ENCODE results near the gene ADD3.
A peak's percentile ranks its signal among the peaks of the same experiment; 100 is the strongest.

The ADD3 gene

GRCh38 chr10:110005719-110006118 is 2.1 kb upstream of the ADD3 start:
- DNase-seq: no peak

GRCh38 chr10:110006358-110007160 is 1.2 kb upstream of the ADD3 start:
- DNase-seq: no peak

GRCh38 chr10:110007161-110007700 is 553 bp upstream of the ADD3 start:
- peak; percentile 63 to 78 (median 72) for DNase-seq

DNA sequence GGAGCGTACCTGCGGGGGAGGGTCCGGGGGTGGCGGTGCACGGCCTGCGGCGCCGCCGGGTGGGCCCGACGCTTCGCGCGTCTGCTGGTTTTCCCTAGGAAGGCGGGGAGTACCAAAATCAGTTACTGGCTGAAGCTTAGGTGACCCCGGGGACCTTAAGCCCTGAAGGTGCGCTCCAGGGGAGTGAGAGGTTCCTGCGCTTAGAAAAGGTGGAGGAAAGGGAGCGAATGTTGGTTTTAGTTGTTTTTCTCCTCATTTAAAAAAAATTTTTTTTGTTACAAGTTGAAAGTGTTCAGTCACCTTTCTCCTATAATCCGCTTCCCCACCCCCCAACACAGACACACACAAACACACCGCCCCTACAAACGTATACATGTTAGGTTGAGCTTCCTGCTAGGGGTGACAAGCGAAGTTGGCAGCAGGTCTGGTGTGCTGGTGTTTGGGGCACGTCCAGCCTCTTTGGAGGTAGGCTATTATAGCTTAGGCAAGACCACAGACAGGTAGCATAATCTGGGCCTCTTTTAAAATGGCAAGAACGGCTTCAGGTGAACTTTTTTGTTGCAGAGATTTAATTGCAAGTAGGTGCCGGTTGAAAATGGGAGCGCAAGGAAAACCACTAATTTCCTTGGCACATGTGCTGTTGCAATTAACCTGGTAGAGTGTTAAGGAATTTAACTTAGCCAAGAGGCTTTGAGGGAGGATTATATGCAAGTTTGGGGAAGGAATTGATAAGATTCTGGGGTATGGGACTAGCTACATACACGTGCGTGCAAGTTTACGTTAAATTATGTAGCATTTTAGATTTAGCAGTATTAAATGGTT is 945 bp downstream of the ADD3 start:
- DNase-seq: no peak

DNA sequence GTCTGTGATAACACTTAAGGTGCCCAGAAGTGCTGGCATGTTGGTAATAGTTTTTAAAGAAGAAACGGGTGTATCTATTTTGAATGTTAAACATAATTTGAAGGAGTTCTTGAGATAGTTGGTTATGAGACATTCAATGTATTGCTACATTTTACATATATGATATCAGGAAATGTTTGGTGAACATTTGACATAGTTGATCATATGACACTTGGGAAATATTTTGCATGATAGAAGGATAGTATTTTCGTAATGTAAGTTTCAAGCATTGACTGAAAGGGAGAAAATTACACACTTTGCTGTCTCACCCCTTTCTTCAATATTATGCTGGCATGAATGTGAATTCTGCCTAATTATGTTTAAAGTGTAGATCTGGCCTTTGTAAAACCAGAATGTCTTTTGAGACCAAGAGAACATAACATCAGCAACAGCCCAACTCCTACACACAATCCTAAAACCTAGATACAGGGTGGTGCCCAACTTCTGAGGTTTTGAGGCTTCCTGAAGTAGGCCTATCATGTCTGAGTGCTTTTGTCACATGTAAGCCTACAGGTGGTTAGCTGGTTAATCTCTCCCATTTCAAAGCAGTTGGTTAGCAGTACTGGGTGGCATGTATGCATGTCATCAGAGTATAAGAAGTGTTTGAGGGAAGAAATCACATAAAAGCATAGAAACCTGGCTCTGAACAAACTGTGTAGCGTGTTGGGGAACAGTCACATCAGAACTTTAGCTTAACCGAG is 2.1 kb downstream of the ADD3 start:
- DNase-seq: no peak

- no peak for DNase-seq
Measured at GRCh38 chr10:110010486-110011378, 2.9 kb downstream of the ADD3 start.

DNA sequence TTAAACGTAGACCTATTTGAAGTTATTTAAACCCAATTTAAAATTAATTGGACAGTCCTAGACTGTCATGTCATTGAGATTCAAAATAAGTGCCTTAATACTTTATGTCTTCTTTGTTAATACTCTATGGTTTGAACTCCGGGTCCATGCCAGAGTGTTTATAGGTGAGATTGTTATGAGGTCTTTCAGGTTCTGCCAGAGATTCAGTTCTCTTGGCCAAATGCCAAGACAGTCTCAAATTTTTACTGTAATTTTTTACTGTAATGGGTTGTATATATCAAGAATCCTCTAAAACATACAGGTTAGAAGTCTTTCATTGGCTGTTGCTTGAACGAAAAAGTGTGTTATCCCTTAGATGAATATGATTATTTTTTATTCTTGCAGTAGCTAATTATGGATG is 3.9 kb downstream of the ADD3 start:
- DNase-seq: no peak

DNA sequence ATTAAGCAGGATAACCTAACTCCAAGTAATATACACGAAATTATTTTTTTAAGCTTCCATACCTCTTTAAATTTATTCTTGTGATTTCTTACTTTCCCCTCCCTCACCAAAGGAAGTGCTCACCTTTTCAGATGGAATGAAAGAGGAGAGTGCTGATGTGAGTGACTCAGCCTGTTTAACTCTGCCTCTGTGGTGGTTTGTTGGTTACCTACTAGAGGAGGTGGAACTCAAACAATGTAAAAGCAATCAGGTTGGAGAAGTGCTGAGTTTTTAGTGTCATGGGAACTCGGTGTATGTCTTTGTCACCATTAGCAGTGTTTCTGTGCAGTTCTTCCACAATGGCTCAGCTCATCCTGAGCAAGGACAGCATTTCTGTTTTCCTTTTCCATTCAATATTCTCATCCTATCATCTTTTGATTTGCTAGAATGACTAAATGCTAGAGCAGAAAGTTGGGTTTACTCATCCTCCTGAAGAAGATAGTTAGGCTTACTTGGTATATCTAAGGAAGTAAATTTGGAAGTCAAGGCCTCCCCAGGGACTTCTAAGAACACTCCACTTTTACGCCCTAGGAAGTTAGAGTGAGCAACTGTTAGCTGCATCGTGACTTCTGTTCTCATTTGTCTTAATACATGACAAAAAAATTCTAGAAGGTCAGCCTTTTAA is 6.0 kb downstream of the ADD3 start:
- no peak for DNase-seq

DNA sequence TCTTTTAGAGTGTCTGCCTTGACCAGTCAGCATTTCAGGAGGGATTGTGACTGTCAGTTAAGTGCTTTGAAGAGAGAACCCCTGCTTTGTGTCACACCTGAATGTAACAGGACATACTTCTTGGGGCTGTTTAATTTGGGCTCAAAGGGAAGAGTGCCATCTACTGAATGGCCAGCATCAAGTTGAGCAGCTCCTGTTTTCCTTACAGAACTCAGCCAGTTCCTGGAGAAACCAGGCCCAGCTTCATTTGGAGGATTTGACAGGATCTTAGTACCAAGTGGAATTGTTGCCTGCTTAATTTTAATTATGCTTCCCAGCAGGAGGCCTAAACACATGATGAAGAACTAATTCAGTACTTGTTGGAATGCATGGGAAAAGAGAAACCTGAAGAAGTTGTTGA is 8.3 kb downstream of the ADD3 start:
- no peak for DNase-seq

DNA sequence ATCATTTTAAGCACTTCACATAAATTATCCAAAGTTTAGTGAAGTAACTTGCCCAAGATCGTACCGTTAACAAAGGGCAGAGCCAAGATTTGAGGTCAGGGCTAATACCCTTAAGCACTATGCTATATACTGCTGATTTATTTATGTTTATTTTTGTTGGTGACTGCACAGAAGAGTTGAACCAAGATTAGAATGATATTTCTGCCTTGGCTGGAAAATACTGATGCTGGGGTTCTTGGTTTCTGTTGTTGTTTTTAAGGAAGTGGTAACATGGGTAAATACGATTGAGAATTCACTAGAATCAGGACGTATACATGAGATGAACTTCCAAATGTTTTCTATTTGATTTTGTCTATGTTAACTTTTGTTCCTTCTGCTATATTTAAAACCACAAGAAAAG is 9.3 kb downstream of the ADD3 start:
- no peak for DNase-seq

GRCh38 chr10:110017907-110018306 is 10.1 kb downstream of the ADD3 start:
- no peak for DNase-seq

DNA sequence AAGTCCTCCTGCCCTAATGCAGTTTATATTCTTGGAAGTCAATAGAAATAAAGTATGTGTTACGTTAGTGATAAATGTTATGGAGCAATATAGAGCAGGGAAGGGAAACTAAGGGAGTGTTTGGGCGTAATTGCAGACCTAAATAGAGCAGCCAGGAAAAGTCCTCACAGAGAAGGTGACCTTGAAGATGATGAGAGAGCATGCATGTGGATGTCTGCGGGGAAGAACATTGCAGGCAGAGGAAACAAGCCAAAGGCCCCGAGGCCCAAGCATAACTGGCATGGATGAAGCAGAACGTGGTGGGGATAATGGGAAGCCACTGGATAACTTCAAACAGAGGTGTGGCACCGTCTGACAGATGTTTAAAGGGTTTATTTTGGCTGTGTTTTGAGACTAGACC is 12.5 kb downstream of the ADD3 start:
- no peak for DNase-seq

- DNase-seq: no peak
Measured at GRCh38 chr10:110022716-110023504, 15.1 kb downstream of the ADD3 start.

GRCh38 chr10:110023785-110024465 is 16.1 kb downstream of the ADD3 start:
- DNase-seq: no peak

GRCh38 chr10:110029450-110029849 is 21.7 kb downstream of the ADD3 start:
- no peak for DNase-seq

GRCh38 chr10:110032801-110033700 is 25.3 kb downstream of the ADD3 start:
- DNase-seq: no peak

- DNase-seq: no peak
Measured at GRCh38 chr10:110033701-110034235, 26.0 kb downstream of the ADD3 start.

DNA sequence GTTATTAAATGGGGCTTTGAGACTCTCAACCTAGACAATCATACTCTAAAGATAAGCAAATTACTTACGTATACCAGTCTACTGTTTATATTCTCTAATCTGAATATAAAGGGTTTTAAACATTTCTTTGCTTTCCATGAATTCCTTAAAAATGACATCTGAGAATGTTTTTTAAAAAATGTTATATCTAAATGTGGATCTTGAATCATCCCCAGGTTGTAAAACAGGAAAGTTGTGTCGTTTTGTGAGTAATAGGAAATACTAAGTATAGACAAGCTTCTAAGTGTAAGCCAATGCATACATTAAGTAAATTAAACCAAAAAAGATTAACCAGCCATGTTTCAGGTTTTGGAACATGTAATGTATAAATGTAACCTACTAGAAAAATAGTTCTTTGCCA is 26.8 kb downstream of the ADD3 start:
- no peak for DNase-seq
